Endometrial microvascular endothelial cells (primary cell): Measurements from ENCODE around the gene GON7. TPM values are rescaled to one million over a fixed set of nuclear protein-coding genes. Genes with fewer than 3 reads are reported as not detected.
"Not testable (repeated sequence)": the region's sequence is repeated elsewhere in the genome, so short reads cannot be mapped to it uniquely, and the experiment has no call there.

Experiments used
- in situ Hi-C: cut with HindIII; loops from 2 replicates; pipeline ENCODE4 v1.10.0; 2017; ENCODE audit warnings: low sequenced_read_pairs, low pct_unique_long_range_greater_than_20kb; ENCODE audit errors: inconsistent ontology term
- total RNA-seq: library from RNA; depleted of rRNA; stranded (reverse); fragments of >200 nt; gene quantifications from one replicate; pipeline ENCODE4 v1.2.3, GENCODE V29; 2015; ENCODE audit errors: inconsistent ontology term

The GON7 gene
- total RNA-seq, 1 donor from 2014 or later = 17.1 TPM

DNA sequence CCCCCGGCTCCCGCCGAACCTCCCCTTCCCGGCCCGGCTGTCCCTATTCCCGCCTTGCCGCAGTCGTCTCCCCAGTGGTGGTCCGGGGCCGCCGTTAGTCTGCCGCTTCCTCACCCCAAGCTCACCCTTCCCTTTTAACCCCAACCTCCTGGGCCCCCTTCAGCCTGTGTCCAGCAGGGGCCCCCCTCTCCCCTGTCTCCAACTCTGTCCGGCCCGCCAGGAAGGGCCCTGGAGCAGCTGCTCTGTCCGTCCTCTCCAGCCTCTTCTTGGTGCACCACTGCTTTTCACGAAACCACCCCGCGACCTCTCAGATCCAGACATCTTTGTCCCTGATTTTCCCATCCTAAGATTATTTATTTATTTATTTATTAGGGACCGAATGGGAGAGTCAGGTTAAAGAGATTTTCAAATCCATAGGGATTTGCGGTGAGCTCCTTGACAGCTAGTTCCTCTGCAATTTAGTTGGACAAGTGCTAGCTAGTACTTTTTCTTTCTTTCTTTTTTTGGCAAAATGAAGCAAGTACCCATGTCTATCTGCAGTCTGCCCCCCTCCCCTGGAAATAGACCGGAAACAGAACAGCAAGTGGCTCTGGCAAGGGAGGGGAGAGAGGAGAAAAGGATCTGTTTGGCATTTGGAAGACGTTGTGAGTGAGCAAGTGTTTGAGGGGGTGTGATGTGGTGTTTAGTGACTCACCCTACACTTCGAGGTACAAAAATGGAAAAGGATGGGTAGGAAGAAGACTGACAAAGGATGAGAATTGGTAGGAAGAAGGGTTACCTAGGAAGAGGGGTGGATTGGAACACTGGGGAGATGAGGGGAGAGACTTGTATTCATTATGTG lies 823 bp upstream of the GON7 start:
- in situ Hi-C loops = no loop called here

DNA sequence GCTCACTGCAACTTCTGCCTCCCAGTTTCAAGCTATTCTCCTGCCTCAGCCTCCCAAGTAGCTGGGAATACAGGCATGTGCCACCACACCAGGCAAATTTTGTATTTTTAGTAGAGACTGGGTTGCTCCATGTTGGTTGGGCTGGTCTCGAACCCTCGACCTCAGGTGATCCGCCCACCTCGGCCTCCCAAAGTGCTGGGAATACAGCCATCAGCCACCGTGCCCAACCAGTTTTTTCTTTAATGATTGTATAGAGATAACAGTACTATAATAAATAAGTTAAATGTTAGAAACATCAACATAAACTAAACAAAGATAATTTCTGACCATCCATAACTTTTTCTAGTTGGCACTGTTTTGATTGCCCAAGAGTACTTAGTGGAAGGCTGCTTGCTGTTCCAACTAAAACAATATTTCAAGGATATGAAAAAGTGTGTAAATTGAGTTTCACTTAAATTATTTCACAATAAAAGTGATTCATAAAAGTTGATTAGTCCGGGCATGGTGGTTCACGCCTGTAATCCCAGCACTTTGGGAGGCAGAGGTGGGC lies 5.6 kb downstream of the GON7 start:
- in situ Hi-C loops = no loop called here

DNA sequence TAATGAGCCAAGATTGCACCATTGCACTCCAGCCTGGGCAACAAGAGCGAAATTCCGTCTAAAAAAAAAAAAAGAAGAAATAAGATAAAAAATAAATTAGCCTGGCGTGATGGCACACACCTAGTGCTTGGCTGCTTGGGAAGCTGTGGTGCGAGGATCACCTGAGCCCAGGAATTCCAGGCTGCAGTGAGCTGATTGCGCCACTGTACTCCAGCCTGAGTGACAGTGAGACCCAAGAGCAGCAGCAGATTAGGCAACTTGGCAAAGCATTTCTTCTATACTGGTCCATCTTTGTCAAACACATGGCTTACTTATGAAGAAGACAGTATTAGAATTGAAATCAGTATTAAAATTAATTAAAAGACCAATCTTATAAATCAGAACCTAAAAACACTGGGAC lies 6.3 kb downstream of the GON7 start:
- in situ Hi-C loops = no loop called here

GRCh38 chr14:93199031-93199430 lies 7.8 kb downstream of the GON7 start:
- in situ Hi-C loops = no loop called here

- in situ Hi-C loops = no loop called here
These were observed 11.4 kb downstream of the GON7 start for GRCh38 chr14:93195316-93195999.

GRCh38 chr14:93186956-93187355 lies 19.9 kb downstream of the GON7 start:
- in situ Hi-C loops = no loop called here

DNA sequence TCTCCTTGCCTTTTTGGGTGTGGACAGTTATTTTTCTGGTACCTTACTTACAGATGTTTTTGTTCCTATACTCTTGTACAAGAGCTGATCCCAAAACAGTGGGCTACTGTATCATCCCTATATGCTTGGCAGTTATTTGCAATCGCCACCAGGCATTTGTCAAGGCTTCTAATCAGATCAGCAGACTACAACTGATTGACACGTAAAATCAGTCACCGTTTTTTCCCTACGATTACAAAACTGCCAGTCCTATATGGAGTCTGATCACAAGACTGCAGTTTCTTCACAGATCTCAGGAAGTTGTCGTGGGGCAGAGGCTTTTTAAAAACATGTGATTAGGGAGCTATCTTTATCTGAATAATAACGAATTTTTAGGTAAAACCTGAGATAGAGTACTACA lies 20.4 kb downstream of the GON7 start:
- in situ Hi-C loops = no loop called here

GRCh38 chr14:93185349-93185720 lies 21.5 kb downstream of the GON7 start:
- in situ Hi-C loops = no loop called here

DNA sequence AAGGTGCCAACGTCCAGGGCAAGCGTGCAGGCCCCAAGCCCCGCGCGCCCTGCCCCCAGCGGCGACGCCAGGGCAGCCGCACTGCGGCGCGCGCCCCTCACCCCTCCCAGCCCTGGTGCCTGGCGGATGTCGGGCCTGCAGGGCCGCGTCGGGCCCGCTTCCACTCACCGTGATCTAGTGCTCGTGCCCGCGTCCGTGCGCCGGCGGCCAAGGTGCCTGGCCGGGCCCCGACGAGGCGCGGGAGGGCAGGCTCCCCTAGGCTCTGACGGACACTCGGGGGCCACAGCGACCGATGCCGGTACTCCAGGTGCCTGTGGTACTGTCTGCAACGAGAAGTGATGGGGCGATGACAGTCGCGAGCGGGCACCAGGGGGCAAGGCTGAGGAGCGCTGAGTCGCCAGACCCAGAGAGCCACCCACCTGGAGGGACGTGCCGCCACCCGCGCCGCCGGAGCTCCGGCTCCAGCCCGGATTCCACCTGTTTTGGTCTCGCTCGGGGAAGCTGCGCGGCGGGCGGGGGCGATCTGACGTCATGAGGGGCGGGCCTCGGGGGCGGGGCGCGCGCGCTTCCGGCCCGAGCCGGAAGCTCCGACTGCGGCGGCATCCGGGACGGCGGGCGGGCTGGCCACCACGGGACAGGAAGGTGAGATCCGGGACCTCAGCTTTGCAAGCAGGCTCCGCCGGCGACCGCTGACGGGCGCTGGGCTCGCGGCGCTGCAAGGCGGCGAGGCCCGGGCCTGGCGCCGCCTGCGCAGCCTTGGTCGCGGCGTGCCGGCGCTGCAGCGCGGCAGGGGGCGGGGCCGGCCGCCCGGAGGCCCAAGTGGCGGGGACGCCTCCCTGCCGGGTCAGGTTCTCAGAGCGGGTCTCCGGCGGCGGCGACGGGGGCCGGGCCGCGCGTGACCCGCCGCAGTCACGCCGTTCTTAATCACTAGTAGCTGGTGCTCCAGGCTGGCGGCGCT lies 22.2 kb downstream of the GON7 start, which contains the start of the genes LYSET and MOAP1:
LYSET (plus strand) TSS at position 927 of the 958 bp plus-strand sequence. CDS start 89 bp downstream, outside the sequence.
MOAP1 (minus strand) TSS at position 507 of the 958 bp plus-strand sequence. CDS start 655 bp downstream, outside the sequence.
- in situ Hi-C loops = no loop called here

DNA sequence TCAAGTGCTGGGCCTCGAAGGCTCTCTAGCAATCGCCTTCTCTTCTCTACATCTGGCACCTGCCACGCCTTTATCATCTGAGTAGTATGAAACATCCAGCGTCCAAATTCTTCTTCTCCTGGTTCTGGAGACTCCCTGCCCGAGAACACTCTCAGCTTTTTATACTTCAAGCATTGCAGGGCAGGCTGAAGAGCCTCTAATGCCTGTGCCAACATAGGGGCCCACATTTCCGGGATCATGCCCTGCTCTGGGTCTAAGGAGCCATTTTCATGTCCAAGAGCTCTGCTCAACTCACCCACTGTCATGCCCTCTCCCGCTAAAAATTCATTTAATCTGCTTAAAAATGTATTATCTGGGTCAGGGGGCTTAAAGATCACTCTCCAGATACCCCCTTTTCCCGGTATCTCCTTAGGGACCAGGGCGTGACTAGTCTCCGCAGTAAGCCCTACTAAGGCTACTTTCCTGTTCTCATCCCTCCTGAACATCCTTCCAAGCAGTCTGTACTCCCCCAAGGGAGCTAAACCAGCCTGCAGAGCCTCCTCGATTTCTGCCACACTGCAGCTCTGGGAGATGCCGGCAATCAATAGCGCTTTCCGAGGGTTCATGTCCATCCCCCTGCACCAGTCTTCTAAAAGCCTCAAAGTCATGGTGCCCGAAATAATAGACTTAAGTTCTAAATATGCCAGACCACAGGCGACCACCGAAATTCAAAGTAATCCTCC lies 23.1 kb downstream of the GON7 start:
- in situ Hi-C loops = no loop called here

DNA sequence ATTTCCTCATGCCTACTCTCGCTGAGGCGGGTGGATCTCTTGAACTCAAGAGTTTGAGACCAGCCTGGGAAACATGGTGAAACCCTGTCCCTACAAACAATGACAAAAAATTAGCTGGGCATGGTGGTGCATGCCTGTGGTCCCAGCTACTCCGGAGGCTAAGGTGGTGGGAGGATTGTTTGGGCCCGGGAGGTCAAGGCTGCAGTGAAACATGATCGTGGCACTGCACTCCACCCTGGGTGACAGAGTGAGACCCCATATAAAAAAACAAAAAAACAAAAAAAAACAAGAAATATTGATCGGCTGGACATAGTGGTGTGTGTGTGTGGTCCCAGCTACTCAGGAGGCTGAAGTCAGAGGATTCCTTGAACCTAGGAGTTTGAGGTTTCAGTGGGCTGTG lies 31.4 kb downstream of the GON7 start:
- in situ Hi-C loops = no loop called here

- in situ Hi-C loops = not testable (repeated sequence)
These were observed 32.1 kb downstream of the GON7 start for GRCh38 chr14:93174731-93175130.

GRCh38 chr14:93173943-93174395 lies 32.9 kb downstream of the GON7 start:
- in situ Hi-C loops = no loop called here

GRCh38 chr14:93171376-93171775 lies 35.5 kb downstream of the GON7 start:
- in situ Hi-C loops = no loop called here

- in situ Hi-C loops = not testable (repeated sequence)
These were observed 36.7 kb downstream of the GON7 start for GRCh38 chr14:93170141-93170540.

DNA sequence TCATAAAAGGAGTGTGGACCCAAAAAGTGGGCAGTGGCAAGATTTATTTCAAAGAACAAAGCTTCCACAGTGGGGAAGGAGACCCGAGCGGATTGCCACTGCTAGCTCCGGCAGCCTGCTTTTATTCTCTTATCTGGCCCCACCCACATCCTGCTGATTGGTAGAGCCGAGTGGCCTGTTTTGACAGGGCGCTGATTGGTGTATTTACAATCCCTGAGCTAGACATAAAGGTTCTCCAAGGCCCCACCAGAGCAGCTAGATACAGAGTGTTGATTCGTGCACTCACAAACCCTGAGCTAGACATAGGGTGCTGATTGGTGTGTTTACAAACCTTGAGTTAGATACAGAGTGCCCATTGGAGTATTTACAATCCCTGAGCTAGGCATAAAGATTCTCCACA lies 37.2 kb downstream of the GON7 start:
- in situ Hi-C loops = not testable (repeated sequence)

DNA sequence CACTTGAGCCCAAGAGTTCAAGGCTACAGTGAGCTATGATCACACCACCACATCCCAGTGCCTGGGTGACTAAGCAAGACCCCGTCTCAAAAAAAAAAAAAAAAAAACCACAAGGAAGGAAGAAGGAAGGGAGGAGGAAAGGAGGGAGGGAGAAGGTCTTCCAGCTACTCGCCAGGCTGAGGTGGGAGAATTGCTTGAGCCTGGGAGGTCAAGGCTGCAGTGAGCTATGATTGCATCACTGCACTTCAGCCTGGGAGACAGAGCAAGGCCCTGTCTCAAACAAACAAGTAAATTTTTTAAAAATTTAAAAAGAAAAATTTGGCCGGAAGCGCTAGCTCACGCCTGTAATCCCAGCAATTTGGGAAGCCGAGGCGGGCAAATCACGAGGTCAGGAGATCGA lies 38.3 kb downstream of the GON7 start:
- in situ Hi-C loops = not testable (repeated sequence)
